ENCODE results near the gene HOXA11.
A peak's percentile ranks its signal among the peaks of the same experiment; 100 is the strongest.

Gene HOXA11

GRCh38 chr7:27185013-27185853 lies at the start of gene HOXA11:
Gene HOXA11, minus strand, starts transcription at chr7:27185232. Its CDS starts 88 bp downstream, at chr7:27185144.
- ATAC-seq (no peak), DNase-seq (no peak)

DNA sequence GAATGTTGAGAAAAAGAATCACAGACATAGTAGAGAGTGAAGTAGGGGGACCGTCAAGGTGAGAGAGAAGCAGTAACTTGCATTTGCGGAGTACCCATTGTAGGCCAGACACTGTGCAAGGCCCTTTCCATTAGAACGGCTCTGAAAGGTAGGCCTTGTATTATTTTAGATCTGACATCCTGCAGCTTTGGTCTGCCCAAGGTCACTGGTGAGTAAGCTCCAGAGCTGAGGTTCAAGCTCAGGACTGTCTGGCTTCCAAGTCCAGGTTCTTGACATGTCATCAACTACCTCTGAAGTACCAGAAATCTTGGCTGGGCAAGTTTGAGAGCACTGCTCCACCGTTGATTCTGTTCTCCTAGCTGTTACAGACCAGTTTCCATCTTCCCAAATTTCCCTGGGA lies 44.4 kb upstream of the HOXA11 start:
- DNase-seq, result no peak
- ATAC-seq, result no peak

DNA sequence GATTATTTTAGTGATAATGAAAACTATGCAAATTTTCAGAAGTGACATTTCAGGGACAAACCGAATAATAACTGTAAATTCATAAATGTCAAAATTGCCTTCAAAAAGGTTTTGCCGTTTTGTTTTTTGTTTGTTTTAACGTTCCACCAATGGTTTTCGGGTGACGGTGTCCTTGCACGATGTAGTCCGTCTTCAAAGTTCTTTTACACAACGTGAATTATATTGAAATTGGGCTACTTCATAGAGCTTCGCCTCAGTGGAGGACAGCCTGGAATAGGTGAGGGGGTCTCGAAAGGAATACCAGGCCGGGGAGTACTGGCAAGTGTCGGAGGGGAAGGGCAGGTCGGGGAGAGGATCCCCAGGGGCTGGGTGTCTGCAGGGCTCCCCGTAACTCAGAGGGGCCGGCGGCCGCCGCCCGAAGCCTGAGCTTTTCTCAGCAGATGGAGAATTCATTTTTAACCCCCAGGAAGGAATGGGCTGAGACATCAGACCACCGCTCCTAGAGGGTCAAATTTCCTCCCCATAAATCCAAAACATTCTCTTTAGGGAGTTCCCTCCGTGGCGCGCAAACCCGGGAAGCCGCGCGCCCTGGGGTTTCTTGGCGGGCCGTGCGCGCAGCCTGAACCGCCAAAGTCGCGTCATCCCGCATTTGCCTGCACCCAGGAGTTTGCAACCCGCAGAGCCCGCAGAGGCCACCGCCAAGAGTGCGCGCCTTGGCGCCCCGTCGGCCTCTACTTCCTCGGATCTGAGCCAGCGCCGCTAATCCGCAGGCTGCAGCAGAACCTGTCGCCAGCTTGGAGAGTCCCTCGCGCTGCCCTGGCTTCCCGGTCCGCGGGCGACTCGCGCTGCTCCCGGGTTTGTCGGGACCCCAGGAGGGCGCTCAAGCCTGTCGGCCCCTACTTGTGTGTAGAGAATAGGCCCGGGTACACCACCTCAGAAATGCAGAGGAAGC lies 40.2 kb upstream of the HOXA11 start:
- no peak for ATAC-seq
- no peak for DNase-seq

DNA sequence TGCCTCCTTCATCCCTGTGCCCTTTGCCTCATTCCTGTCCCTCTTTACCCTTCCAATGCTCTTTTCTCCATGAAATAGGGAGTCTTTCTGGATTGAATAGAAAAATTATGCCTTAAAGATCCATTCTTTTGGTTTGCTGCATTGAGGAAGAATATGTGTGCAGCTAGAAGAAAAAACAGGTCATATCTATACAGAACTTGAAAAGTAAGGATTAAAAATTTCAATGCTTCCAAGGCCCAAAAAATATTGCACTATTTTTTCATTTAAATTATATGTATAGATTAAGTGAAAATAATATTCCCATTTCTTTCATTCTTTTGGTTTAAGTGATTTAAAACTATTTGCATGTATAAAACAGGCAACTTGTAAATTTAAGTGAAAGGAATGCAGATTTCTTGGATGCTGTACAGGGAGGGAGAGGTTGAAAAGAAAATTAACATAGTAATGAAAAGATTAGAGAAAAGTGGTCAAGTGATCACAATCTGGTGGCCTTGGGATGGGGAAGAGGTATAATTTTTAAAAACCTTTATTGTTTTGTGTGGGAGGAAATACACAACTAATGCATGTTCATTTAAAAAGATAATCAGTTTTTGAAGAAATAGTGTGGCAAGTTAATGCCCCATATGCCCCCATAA lies 39.0 kb upstream of the HOXA11 start:
- ATAC-seq (no peak), DNase-seq (no peak)

GRCh38 chr7:27221201-27221797 lies 36.3 kb upstream of the HOXA11 start:
- DNase-seq, result no peak

DNA sequence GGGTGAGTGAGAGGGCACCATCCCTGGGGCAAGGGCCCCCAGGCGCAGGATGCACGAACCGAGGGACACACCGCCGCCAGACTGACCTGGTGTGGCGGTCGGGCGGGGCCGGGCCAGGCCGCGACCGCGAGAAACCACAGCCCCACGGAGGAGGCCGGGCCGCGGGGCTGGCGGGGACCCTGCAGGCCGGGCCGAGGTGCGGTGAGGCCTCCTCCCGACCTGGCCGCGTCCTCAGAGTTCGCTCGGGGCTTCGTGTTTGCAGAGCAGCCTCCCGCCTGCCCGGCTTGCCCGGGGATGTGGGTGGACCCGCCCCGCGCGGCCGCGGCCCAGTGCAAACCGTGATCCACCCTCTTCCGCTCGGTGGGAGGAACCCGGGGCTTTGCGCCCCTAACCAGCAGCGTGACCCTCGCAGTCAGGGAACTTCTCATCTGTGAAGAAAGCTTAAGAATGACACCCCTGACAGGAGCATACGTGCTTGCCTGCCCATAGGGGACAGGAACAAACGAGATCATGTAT lies 35.5 kb upstream of the HOXA11 start:
- DNase-seq, result no peak

More at GRCh38 chr7:27221201-27221797, 36.3 kb upstream of the HOXA11 start:
- ATAC-seq, result peak; percentile 71

DNA sequence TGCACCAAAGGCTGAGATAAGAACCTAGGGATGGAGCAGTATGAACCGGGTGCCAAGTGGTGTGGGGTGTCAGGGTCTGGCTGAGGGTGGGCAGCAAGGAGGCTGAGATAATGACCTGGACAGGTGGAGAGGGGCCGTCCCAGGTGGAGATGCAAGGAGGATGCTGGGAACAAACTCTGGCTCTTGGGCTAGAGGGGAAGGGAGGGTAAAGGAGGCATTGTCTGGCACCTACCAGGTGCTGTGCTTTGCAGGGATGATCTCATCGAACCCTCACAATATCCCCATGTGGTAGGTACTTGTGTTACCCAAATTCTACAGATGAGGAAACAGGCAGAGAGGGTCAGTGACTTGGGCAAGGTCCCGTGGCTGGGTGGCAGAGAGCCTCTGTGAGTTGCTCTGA lies 34.8 kb upstream of the HOXA11 start:
- DNase-seq, result no peak
- ATAC-seq, result no peak

More for the DNA sequence above, 35.5 kb upstream of the HOXA11 start:
- no peak for ATAC-seq

GRCh38 chr7:27217951-27218350 lies 32.9 kb upstream of the HOXA11 start:
- DNase-seq (no peak), ATAC-seq (no peak)

DNA sequence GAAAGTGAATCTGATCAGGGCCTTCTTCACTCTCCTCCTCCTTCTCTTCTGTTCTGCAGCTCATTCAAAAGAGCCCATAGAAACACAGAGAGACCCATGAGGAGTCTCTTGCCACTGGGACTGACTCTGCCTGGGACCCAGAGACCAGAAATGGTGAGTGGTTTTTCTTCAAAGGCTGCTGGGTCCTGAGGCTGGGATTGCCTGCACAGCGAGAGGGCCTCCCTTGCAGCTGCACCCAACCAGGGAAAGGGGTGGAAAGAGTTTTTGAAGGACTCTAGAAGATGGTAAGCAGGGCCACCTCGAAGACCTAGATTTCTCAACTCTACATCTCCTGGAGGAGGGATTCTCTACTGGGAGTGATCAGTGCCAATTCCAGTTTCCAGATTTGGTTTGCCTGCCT lies 30.3 kb upstream of the HOXA11 start:
- DNase-seq (no peak), ATAC-seq (no peak)

- DNase-seq (no peak), ATAC-seq (no peak)
Observed at GRCh38 chr7:27214239-27214950, 29.4 kb upstream of the HOXA11 start.

DNA sequence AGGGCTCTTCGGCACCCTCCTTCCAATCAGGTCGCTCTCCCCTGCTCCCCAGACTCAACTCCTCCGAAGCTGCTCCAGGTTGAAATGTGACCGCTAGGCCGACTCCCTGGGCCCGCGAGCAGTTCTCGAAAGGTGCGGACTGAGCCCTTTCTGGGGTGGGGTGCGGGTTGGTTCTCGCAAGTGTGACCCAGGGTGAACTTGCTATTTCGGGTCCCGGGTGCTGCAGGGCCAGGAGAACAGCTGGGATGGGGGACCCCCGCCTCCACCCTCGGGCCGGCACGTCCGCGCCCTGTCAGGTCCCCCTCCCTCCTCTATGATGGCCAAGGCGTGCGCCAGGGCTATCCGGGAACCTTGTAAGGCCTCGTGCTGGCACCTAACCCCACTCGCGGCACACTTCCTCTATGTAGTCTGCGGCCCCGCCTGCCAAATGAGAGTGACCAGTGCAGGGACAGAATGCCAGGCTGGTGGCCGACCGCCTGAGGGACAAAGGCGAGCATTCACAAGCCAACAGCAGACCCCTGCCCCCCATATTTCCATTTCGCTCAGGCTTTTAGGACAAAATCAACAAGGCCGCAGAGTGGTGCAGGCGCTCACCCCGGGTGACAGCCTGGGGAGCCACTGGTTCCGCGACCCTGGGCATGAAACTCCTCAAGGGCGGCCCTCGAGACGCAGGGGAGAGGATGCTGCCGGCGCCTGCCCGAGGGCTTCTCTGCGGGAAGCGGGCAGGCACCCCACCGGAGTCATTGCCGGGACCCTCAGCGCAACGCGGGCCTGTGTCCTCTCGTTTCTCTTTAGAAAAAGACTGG lies 28.6 kb upstream of the HOXA11 start:
- no peak for ATAC-seq
- no peak for DNase-seq

- ATAC-seq (no peak), DNase-seq (no peak)
Observed at GRCh38 chr7:27212497-27213432, 27.7 kb upstream of the HOXA11 start.

DNA sequence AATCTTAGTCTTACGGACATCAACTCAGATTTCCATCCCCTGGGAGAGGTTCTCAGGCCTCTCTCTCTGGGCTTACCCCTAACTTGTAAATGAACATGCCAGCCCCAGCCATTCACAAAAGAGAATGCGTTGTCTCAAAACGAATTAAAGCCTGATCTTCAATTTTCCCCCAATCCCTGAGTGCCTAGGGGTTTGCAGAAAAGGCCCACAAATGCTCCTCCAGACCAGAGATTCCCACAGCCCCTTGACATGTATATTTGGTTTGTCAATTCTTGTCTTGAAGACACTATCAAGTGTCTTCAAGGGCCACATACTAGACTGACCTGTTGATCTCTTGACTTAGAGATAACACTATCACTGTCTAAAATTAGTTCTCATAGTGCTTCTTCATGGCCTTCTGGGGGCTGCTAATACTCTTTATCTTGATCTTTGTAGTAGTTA lies 26.8 kb upstream of the HOXA11 start:
- no peak for DNase-seq
- ATAC-seq, result no peak

DNA sequence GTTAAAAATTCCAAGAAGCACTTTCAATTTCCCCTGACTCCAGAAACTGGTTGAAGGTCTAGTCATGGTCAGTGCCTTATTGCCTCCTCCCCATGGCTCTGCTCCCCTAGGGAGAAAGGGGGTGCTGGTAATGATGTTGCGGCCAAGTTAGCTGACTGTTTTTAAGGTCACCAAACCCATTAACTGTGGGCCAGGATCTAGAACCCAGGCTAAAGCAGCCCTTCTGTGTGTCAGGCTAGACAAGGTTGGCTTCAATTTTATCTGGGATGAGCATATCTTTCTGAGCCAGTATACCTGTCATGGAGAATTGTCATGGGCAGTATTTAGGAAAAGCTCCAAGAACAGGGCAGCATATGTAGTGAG lies 26.0 kb upstream of the HOXA11 start:
- ATAC-seq (no peak), DNase-seq (no peak)

DNA sequence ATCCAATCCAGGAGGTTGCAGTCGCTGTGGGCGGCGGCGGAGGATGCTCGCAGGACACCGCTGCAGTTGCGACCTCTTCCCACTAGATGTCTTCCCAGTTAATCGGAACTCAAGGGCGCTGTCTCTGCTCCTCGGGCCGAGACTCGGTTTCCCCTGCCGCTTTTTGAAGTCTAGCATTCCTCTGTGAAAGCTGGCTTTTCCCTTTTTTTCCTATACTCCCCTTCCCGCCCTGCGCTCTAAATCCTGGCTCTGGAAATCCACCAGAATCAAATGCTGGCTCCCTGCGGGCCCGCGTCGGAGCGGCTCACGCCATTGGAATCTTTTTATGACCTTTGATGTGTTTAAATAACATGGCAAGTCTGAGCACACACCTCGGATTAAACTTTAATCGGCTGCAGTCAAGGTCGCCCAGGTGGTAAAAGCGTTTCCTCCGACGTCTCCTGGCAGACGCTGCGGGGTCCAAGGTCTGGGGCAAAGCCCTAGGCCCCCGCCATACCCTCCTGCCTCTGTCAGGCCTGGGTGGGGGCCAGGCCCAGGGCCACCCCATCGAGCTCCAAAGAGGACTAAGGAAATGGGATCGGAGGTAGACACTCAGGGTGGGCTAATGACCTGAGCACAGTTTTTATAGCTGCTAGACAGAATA lies 25.5 kb upstream of the HOXA11 start:
- peak; percentile 44 for ATAC-seq
- DNase-seq, result peak; percentile 60

DNA sequence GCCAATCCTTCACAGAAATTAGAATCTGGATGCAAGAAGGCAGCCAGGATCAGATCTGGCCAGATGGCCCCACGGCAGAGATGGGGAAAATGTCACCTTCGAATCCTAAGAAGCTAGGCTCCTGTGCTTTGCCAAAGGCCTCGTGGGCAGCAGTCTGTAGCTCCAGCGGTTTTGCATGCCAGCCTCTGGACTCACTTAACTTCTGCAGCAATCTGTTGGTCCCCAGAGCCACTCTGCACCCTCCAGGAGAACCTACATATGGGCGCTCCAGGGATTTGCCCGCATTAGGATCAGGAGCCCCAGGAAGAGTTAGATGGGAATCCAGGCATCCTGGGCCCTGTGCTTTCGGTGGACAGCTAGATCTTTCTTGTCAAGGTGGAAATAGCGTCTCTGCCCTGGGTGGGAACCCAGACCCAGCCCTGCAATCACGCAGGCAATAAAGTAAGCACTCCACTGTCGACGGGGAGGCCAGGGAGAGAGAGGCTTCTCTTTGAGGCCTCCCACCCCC lies 25.0 kb upstream of the HOXA11 start:
- ATAC-seq, result no peak
- no peak for DNase-seq

- DNase-seq (no peak), ATAC-seq (no peak)
Observed at GRCh38 chr7:27208998-27209397, 24.0 kb upstream of the HOXA11 start.

- no peak for DNase-seq
- ATAC-seq, result no peak
Observed at GRCh38 chr7:27207348-27207985, 22.4 kb upstream of the HOXA11 start.
